GM18861 (cell line): Measurements from ENCODE around the gene FAM13B.

Experiments used
- ATAC-seq: cut with Tn5 transposase; IDR thresholded peaks from one replicate; pipeline ENCODE4 v1.9.1; 2021; ENCODE audit not compliant: unreplicated experiment

Gene FAM13B

GRCh38 chr5:137901011-137901817 is 131.7 kb downstream of the FAM13B start:
- ATAC-seq, result no peak

DNA sequence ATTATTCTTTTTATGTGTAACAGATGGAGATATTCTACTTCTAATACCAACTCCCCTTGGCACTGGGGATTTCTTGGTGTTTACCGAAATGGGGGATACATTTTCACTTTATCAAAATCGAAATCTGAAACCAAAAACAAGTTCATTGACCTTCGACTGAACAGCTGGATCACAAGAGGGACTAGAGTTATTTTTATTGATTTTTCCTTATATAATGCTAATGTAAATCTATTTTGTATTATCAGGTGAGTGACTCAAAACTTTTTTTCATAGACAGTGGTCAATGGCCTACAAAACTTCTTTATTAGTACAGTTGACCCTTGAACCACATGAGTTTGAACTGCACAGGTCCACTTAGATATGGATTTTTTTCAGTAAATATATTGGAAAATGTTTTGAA is 133.4 kb downstream of the FAM13B start:
- ATAC-seq, result no peak

- ATAC-seq, result no peak
These were observed 136.3 kb downstream of the FAM13B start for GRCh38 chr5:137896560-137896959.

DNA sequence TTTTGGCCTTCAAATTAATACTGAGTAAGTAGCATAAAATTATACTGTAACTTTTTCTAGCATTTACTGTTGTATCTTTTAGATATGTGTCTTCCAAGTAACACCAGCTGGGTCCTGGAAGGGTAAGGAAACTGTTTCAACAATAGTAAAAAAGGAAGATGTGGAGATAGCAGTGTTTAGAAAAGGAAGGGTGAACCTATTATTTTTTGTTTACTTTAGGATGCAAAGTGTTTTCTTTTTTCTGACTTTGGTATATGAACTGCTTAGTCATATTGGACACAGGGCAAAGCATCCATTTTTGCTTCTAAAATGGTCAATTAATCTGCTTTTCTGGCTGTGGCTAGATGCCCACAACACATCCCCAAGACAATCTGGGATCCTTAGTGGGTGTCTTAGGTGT is 138.3 kb downstream of the FAM13B start:
- ATAC-seq, result no peak

- no peak for ATAC-seq
These were observed 141.0 kb downstream of the FAM13B start for GRCh38 chr5:137891849-137892248.

- no peak for ATAC-seq
These were observed 142.0 kb downstream of the FAM13B start for GRCh38 chr5:137890845-137891244.

GRCh38 chr5:137888863-137889759 is 143.8 kb downstream of the FAM13B start, which contains the start of gene PKD2L2:
Gene PKD2L2 (plus strand): TSS chr5:137889457. CDS start chr5:137889492, 35 bp downstream.
- peak; percentile 83 for ATAC-seq

DNA sequence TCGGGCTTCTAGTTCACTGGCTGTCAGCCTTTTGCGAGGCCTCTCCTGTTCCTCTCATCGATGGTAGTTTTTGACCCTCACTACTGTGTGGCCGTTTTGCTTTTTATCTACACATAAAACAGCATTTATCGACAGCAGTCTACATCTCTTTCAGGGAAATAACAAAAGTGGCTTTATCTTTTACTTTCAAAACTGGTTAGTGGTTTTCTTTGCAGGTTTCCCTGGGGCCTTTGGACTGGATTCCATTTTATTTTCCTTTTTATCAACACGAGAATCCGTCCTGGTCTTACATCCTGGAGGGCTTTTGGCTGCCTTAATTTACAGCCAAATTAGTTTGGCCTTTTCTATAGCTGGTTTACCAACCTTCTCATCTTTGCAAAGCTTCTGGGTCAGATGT is 144.4 kb downstream of the FAM13B start:
- no peak for ATAC-seq
